ENCODE results near the gene HSPBAP1. TPM values are rescaled to one million over a fixed set of nuclear protein-coding genes. Genes with fewer than 3 reads are reported as not detected.

HSPBAP1 gene
- polyA plus RNA-seq, 1 donor (not counting 4 experiments of a cell fraction or from before 2014, with no cell fraction given): 9.5 TPM

DNA sequence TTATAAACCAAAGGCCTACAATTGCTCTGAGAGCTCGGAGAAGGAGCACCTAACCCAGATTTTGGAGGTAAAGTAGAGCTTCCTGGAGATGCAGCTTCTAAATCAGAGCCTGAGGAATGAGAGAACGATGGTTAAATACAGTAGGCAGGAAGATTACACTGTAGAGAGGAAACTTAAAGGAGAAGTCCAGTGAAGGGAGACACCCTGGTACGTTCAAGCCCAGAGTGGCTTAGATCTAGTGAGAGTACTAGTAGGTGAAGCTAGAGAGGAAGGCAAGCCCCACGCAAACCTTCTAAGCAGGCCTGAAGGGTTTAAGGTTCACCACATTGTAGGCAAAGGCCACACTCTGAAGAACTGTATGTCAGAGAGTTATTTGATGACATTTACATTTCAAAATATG, 34.6 kb upstream of the HSPBAP1 start:
- no peak for DNase-seq (ENCODE audit: low read depth, low spot score)
- Histone ChIP-seq H4K20me1 (ENCODE audit: control insufficient read depth, extremely low read depth, insufficient read depth, low read length) (no peaks in the 10 kb centered on the region), H3K4me3 (ENCODE audit: control insufficient read depth in 2 of 3, extremely low read depth in 1 of 3, insufficient read depth in 2 of 3, low read depth in 1 of 3, low read length in 3 of 3) (no peak overlapping the region), H3K9ac (ENCODE audit: control insufficient read depth, extremely low read depth, insufficient read depth, low read length) (no peak overlapping the region), H3K9me3 (ENCODE audit: control insufficient read depth, low read depth, low read length) (no peaks in the 10 kb centered on the region), H3K9me1 (ENCODE audit: control insufficient read depth, extremely low read depth, insufficient read depth, low read length) (no peaks in the 10 kb centered on the region), H3K36me3 (ENCODE audit: control insufficient read depth in 2 of 2, extremely low read depth in 1 of 2, insufficient read depth in 2 of 2, low read length in 2 of 2) (no peaks in the 10 kb centered on the region), H3K4me2 (ENCODE audit: control insufficient read depth, extremely low read depth, insufficient read depth, low read depth, low read length) (no peak overlapping the region), H3K4me1 (ENCODE audit: control insufficient read depth, extremely low read depth, insufficient read depth, low read length) (no peaks in the 10 kb centered on the region), H2AFZ (ENCODE audit: control insufficient read depth, low read length) (no peak overlapping the region), H3K79me2 (ENCODE audit: control insufficient read depth, insufficient read depth, low read length) (no peaks in the 10 kb centered on the region), H3K27me3 (ENCODE audit: control insufficient read depth, extremely low read depth, insufficient read depth, low read length) (no peaks in the 10 kb centered on the region), H3K27ac (ENCODE audit: control insufficient read depth, insufficient read depth, low read length) (no peak overlapping the region)
- dilution Hi-C loops (cut with MboI; ENCODE audit: extremely low pct_ligation_motif_present, low sequenced_read_pairs): no loop called here
- no peak for TF ChIP-seq EZH2 (IDR thresholded peaks at IDR 0.05; ENCODE audit: low read length)
- TF ChIP-seq, protein P1, sequence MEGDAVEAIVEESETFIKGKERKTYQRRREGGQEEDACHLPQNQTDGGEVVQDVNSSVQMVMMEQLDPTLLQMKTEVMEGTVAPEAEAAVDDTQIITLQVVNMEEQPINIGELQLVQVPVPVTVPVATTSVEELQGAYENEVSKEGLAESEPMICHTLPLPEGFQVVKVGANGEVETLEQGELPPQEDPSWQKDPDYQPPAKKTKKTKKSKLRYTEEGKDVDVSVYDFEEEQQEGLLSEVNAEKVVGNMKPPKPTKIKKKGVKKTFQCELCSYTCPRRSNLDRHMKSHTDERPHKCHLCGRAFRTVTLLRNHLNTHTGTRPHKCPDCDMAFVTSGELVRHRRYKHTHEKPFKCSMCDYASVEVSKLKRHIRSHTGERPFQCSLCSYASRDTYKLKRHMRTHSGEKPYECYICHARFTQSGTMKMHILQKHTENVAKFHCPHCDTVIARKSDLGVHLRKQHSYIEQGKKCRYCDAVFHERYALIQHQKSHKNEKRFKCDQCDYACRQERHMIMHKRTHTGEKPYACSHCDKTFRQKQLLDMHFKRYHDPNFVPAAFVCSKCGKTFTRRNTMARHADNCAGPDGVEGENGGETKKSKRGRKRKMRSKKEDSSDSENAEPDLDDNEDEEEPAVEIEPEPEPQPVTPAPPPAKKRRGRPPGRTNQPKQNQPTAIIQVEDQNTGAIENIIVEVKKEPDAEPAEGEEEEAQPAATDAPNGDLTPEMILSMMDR (optimal IDR thresholded peaks at IDR 0.05 in 1 of 3, IDR thresholded peaks at IDR 0.05 in 1 of 3, conservative IDR thresholded peaks at IDR 0.05 in 1 of 3; ENCODE audit: extremely low read depth in 1 of 3, insufficient read depth in 2 of 3, low read length in 3 of 3): no peak
- FAIRE-seq: no peak

DNA sequence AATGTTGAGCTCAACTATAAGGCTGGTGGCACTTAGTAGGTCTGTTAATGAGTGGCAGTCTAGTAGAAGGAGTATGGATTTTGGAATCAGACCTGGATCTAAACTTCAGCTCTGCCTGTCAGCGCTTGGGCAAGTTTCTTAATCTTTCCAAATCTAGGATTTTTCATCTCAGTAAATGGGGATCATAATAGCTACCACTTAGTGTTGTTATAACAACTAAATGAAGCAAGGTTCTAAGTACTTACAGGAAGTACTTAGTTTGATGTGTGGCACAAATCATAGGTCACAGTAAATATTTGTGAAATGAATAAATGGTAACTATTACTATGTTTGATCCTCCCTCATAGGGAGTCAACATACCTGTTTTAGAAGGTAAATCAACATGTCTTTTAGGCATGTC, 32.6 kb upstream of the HSPBAP1 start:
- dilution Hi-C loops (cut with MboI; ENCODE audit: extremely low pct_ligation_motif_present, low sequenced_read_pairs): no loop called here

More for the DNA sequence above, 32.6 kb upstream of the HSPBAP1 start:
- Histone ChIP-seq H3K27ac (ENCODE audit: control insufficient read depth, insufficient read depth, low read length) (no peak overlapping the region), H3K79me2 (ENCODE audit: control insufficient read depth, insufficient read depth, low read length) (no peaks in the 10 kb centered on the region), H3K27me3 (ENCODE audit: control insufficient read depth, extremely low read depth, insufficient read depth, low read length) (no peaks in the 10 kb centered on the region), H3K4me1 (ENCODE audit: control insufficient read depth, extremely low read depth, insufficient read depth, low read length) (no peaks in the 10 kb centered on the region), H3K4me3 (ENCODE audit: control insufficient read depth in 2 of 3, extremely low read depth in 1 of 3, insufficient read depth in 2 of 3, low read depth in 1 of 3, low read length in 3 of 3) (no peak overlapping the region), H3K36me3 (ENCODE audit: control insufficient read depth in 2 of 2, extremely low read depth in 1 of 2, insufficient read depth in 2 of 2, low read length in 2 of 2) (no peaks in the 10 kb centered on the region), H3K9me3 (ENCODE audit: control insufficient read depth, low read depth, low read length) (no peaks in the 10 kb centered on the region), H3K9me1 (ENCODE audit: control insufficient read depth, extremely low read depth, insufficient read depth, low read length) (peaks cover 3% of the 10 kb centered on the region), H4K20me1 (ENCODE audit: control insufficient read depth, extremely low read depth, insufficient read depth, low read length) (no peaks in the 10 kb centered on the region), H2AFZ (ENCODE audit: control insufficient read depth, low read length) (no peak overlapping the region), H3K4me2 (ENCODE audit: control insufficient read depth, extremely low read depth, insufficient read depth, low read depth, low read length) (no peak overlapping the region), H3K9ac (ENCODE audit: control insufficient read depth, extremely low read depth, insufficient read depth, low read length) (no peak overlapping the region)
- no peak for DNase-seq (ENCODE audit: low read depth, low spot score)
- no peak for FAIRE-seq
- TF ChIP-seq, protein P1 (optimal IDR thresholded peaks at IDR 0.05 in 1 of 3, IDR thresholded peaks at IDR 0.05 in 1 of 3, conservative IDR thresholded peaks at IDR 0.05 in 1 of 3; ENCODE audit: extremely low read depth in 1 of 3, insufficient read depth in 2 of 3, low read length in 3 of 3): no peak
- no peak for TF ChIP-seq EZH2 (IDR thresholded peaks at IDR 0.05; ENCODE audit: low read length)
